DND-41 (cell line): ENCODE data around the gene ADAMTS19.

Experiments used
- ATAC-seq: fragments of 200-7000 bp; cut with Tn5 transposase; 3 replicates; pipeline ENCODE4 v1.9.1; 2021; ENCODE audit warnings: low read depth; ENCODE audit not compliant: insufficient read depth
- DNase-seq: peaks from one replicate; pipeline ENCODE4 v3.0.0-alpha.2; 2020
- H2AFZ ChIP-seq: 2 replicates; pipeline ENCODE4 v1.6.0; 2012; ENCODE audit warnings: low read depth, low read length
- H3K27ac ChIP-seq: 2 replicates; pipeline ENCODE4 v1.5.1; 2012; ENCODE audit warnings: low read length, inconsistent platforms
- H3K27me3 ChIP-seq: fragments of 200-600 bp; sonication (generic); 2 replicates; pipeline ENCODE4 v1.6.0; 2012; ENCODE audit warnings: low read length, mild to moderate bottlenecking, inconsistent platforms; ENCODE audit not compliant: insufficient read depth, poor library complexity
- H3K36me3 ChIP-seq: 2 replicates; pipeline ENCODE4 v1.5.1; 2012; ENCODE audit warnings: low read length, inconsistent platforms; ENCODE audit not compliant: insufficient read depth
- H3K4me1 ChIP-seq: 2 replicates; pipeline ENCODE4 v1.5.1; 2012; ENCODE audit warnings: mild to moderate bottlenecking, low read length; ENCODE audit not compliant: insufficient read depth
- H3K4me2 ChIP-seq: 2 replicates; pipeline ENCODE4 v1.6.0; 2012; ENCODE audit warnings: mild to moderate bottlenecking, moderate library complexity, low read length, inconsistent platforms; ENCODE audit not compliant: insufficient read depth
- H3K4me3 ChIP-seq, 2 experiments: fragments of 200-600 bp in 1 of 2; shearing (Covaris generic) in 1 of 2; 2 replicates each; pipeline ENCODE4 v1.5.1; 2012 to 2016; ENCODE audit warnings: inconsistent platforms in 2 of 2, low read length in 2 of 2, mild to moderate bottlenecking in 2 of 2, low read depth in 1 of 2, moderate library complexity in 1 of 2
- H3K79me2 ChIP-seq: 2 replicates; pipeline ENCODE4 v1.6.0; 2012; ENCODE audit warnings: low read length, inconsistent platforms; ENCODE audit not compliant: insufficient read depth
- H3K9ac ChIP-seq: 2 replicates; pipeline ENCODE4 v1.6.0; 2012; ENCODE audit warnings: low read depth, mild to moderate bottlenecking, inconsistent platforms, low read length, moderate library complexity
- H3K9me3 ChIP-seq: 2 replicates; pipeline ENCODE4 v1.5.1; 2012; ENCODE audit warnings: low read length, moderate library complexity, mild to moderate bottlenecking, inconsistent platforms; ENCODE audit not compliant: insufficient read depth, severe bottlenecking
- H4K20me1 ChIP-seq: 2 replicates; pipeline ENCODE4 v1.6.0; 2012; ENCODE audit warnings: low read length; ENCODE audit not compliant: insufficient read depth
- CTCF ChIP-seq: IDR thresholded peaks from 2 replicates; pipeline ENCODE4 v1.5.1; 2012; ENCODE audit warnings: borderline replicate concordance, low read length, moderate library complexity, mild to moderate bottlenecking; ENCODE audit not compliant: poor library complexity, severe bottlenecking; ENCODE audit errors: extremely low read depth
- EZH2 ChIP-seq: IDR thresholded peaks from 3 replicates; pipeline ENCODE4 v1.6.1; 2012; ENCODE audit warnings: borderline replicate concordance, low read depth, mild to moderate bottlenecking, moderate library complexity, low read length, inconsistent platforms; ENCODE audit not compliant: severe bottlenecking

Gene ADAMTS19

GRCh38 chr5:129617206-129617605, 157.1 kb downstream of the ADAMTS19 start:
- no peak for TF ChIP-seq EZH2
- TF ChIP-seq CTCF, result no peak

GRCh38 chr5:129619782-129620181, 159.7 kb downstream of the ADAMTS19 start:
- H3K9ac ChIP-seq, result no peak overlapping the region
- ATAC-seq, result no peak
- TF ChIP-seq CTCF (no peak), EZH2 (no peak)
- H2AFZ ChIP-seq, result no peak overlapping the region
- DNase-seq, result no peak
- H3K9me3 ChIP-seq, result no peaks in the 10 kb centered on the region
- H3K27me3 ChIP-seq, result no peaks in the 10 kb centered on the region
- H3K4me2 ChIP-seq, result no peak overlapping the region
- H3K79me2 ChIP-seq, result no peaks in the 10 kb centered on the region
- H3K36me3 ChIP-seq, result no peaks in the 10 kb centered on the region
- H3K27ac ChIP-seq, result no peak overlapping the region
- no peaks in the 10 kb centered on the region for H4K20me1 ChIP-seq
- no peaks in the 10 kb centered on the region for H3K4me1 ChIP-seq
- H3K4me3 ChIP-seq, result no peak overlapping the region

More at GRCh38 chr5:129617206-129617605, 157.1 kb downstream of the ADAMTS19 start:
- no peaks in the 10 kb centered on the region for H3K27me3 ChIP-seq
- H3K4me3 ChIP-seq, result no peak overlapping the region
- no peaks in the 10 kb centered on the region for H4K20me1 ChIP-seq
- H3K9me3 ChIP-seq, result no peaks in the 10 kb centered on the region
- no peaks in the 10 kb centered on the region for H3K36me3 ChIP-seq
- no peaks in the 10 kb centered on the region for H3K79me2 ChIP-seq
- H2AFZ ChIP-seq, result no peak overlapping the region
- H3K9ac ChIP-seq, result no peak overlapping the region
- ATAC-seq, result no peak
- no peak for DNase-seq
- no peaks in the 10 kb centered on the region for H3K4me1 ChIP-seq
- no peak overlapping the region for H3K4me2 ChIP-seq
- H3K27ac ChIP-seq, result no peak overlapping the region

GRCh38 chr5:129622531-129622930, 162.4 kb downstream of the ADAMTS19 start:
- Histone ChIP-seq H3K79me2 (no peaks in the 10 kb centered on the region), H3K4me3 (no peak overlapping the region), H3K4me2 (no peak overlapping the region), H4K20me1 (no peaks in the 10 kb centered on the region), H3K27ac (no peak overlapping the region), H2AFZ (no peak overlapping the region), H3K9ac (no peak overlapping the region), H3K9me3 (no peaks in the 10 kb centered on the region), H3K4me1 (no peaks in the 10 kb centered on the region), H3K27me3 (no peaks in the 10 kb centered on the region), H3K36me3 (no peaks in the 10 kb centered on the region)
- no peak for ATAC-seq
- TF ChIP-seq EZH2, result no peak
- TF ChIP-seq CTCF, result no peak
- no peak for DNase-seq

DNA sequence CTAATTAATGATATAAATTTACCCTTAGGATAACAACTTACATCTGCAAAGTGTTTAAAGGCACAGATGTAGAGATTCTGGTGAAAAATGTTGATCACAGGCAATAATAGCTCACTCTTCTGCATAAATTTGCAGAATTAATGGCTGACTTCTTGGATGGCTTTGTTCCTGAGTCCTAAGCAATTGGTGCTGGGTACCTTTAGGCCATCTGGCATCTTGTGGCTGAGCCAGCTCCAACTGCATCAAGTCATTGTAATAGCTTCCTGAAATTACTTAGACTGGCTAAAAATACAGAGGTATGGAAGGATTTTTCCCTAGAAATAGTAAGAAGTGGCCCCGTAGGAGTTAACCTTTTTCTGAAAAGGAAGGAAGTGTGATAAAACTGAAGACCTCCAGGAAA, 169.5 kb downstream of the ADAMTS19 start:
- no peak for ATAC-seq
- no peak overlapping the region for H3K27ac ChIP-seq
- DNase-seq, result no peak
- no peak overlapping the region for H3K9ac ChIP-seq
- H2AFZ ChIP-seq, result no peak overlapping the region
- TF ChIP-seq EZH2 (no peak), CTCF (no peak)
- no peaks in the 10 kb centered on the region for H4K20me1 ChIP-seq
- no peaks in the 10 kb centered on the region for H3K27me3 ChIP-seq
- no peaks in the 10 kb centered on the region for H3K9me3 ChIP-seq
- H3K4me2 ChIP-seq, result no peak overlapping the region
- H3K4me1 ChIP-seq, result no peaks in the 10 kb centered on the region
- H3K36me3 ChIP-seq, result no peaks in the 10 kb centered on the region
- no peaks in the 10 kb centered on the region for H3K79me2 ChIP-seq
- no peak overlapping the region for H3K4me3 ChIP-seq
